HEK293 (cell line): ENCODE results near the gene CPLANE1.

Experiments used
- CTCF ChIA-PET: fragments of 350-600 bp; formaldehyde crosslinking; extraction: SDS; loops from one replicate; lab custom pipeline; 2021; ENCODE audit warnings: antibody characterized with exemption; lab: Yijun Ruan, JAX
- POLR2A ChIA-PET: fragments of 300-600 bp; formaldehyde crosslinking; extraction: SDS; loops from one replicate; lab custom pipeline; 2020; ENCODE audit warnings: antibody characterized with exemption, inconsistent platforms; lab: Yijun Ruan, JAX
- H3K27ac ChIP-seq: fragments of 200-500 bp; sonication (Bioruptor generic); 2 replicates; pipeline ENCODE4 v1.5.1; 2014; ENCODE audit warnings: low read depth, low read length, control low read depth, inconsistent platforms; ENCODE audit errors: extremely low read depth
- H3K36me3 ChIP-seq, 2 experiments: fragments of 200-500 bp in 1 of 2; sonication (Bioruptor generic) in 1 of 2; 1 replicate in 1 of 2; 2 replicates in 1 of 2; pipeline ENCODE4 v1.5.1; 2014 to 2017; ENCODE audit warnings: inconsistent platforms in 2 of 2, low read length in 2 of 2; ENCODE audit not compliant: control insufficient read depth in 2 of 2, insufficient read depth in 1 of 2
- H3K4me1 ChIP-seq: fragments of 200-500 bp; sonication (Bioruptor generic); 2 replicates; pipeline ENCODE4 v1.5.1; 2014; ENCODE audit warnings: mild to moderate bottlenecking, low read length, inconsistent platforms; ENCODE audit not compliant: control insufficient read depth, insufficient read depth
- H3K4me3 ChIP-seq: 2 replicates; pipeline ENCODE4 v1.5.1; 2011; ENCODE audit warnings: low read depth, mild to moderate bottlenecking, control low read depth, low read length, moderate library complexity
- H3K9me3 ChIP-seq: fragments of 200-500 bp; sonication (Bioruptor generic); 2 replicates; pipeline ENCODE4 v1.5.1; 2014; ENCODE audit warnings: low read depth, low read length, inconsistent platforms; ENCODE audit not compliant: control insufficient read depth, insufficient read depth
- ATF2 ChIP-seq: fragments of 450-650 bp; formaldehyde crosslinking; IDR thresholded peaks from 2 replicates; pipeline ENCODE4 v1.5.1; 2016; ENCODE audit warnings: missing biosample characterization, missing genetic modification characterization, low read depth
- BCL11A ChIP-seq: fragments of 450-650 bp; formaldehyde crosslinking; IDR thresholded peaks from 2 replicates; pipeline ENCODE4 v1.5.1; 2016; ENCODE audit warnings: low read depth, missing biosample characterization, missing genetic modification characterization
- ELK4 ChIP-seq: IDR thresholded peaks from 2 replicates; pipeline ENCODE4 v1.6.1; 2011; ENCODE audit warnings: mild to moderate bottlenecking, low read depth, low read length, borderline replicate concordance
- GLIS1 ChIP-seq: fragments of 450-650 bp; formaldehyde crosslinking; IDR thresholded peaks from 2 replicates; pipeline ENCODE4 v1.5.1; 2016; ENCODE audit warnings: missing biosample characterization, missing genetic modification characterization
- MEIS1 ChIP-seq: sonication (generic); formaldehyde crosslinking; IDR thresholded peaks from 2 replicates; pipeline ENCODE4 v1.8.1; 2022; ENCODE audit warnings: missing genetic modification reagents, mild to moderate bottlenecking, borderline replicate concordance
- SP7 ChIP-seq: fragments of 450-650 bp; formaldehyde crosslinking; IDR thresholded peaks from 2 replicates; pipeline ENCODE4 v1.5.1; 2016; ENCODE audit warnings: missing biosample characterization, missing genetic modification characterization
- YY1 ChIP-seq: fragments of 450-650 bp; formaldehyde crosslinking; IDR thresholded peaks from 2 replicates; pipeline ENCODE4 v1.5.1; 2018; ENCODE audit warnings: missing biosample characterization, missing genetic modification characterization
- ZEB2 ChIP-seq: fragments of 450-650 bp; formaldehyde crosslinking; IDR thresholded peaks from 2 replicates; pipeline ENCODE4 v1.5.1; 2016; ENCODE audit warnings: missing biosample characterization, missing genetic modification characterization
- ZIC2 ChIP-seq: fragments of 450-650 bp; formaldehyde crosslinking; IDR thresholded peaks from 2 replicates; pipeline ENCODE4 v1.5.1; 2016; ENCODE audit warnings: missing biosample characterization, missing genetic modification characterization
- ZNF112 ChIP-seq: fragments of 450-650 bp; formaldehyde crosslinking; IDR thresholded peaks from 2 replicates; pipeline ENCODE4 v1.5.0; 2017; ENCODE audit warnings: missing biosample characterization, missing genetic modification characterization
- ZNF174 ChIP-seq: fragments of 450-650 bp; formaldehyde crosslinking; IDR thresholded peaks from 2 replicates; pipeline ENCODE4 v1.5.0; 2017; ENCODE audit warnings: missing biosample characterization, mild to moderate bottlenecking, missing genetic modification characterization
- ZNF324 ChIP-seq: fragments of 450-650 bp; formaldehyde crosslinking; IDR thresholded peaks from 2 replicates; pipeline ENCODE4 v1.5.1; 2016; ENCODE audit warnings: missing biosample characterization, missing genetic modification characterization
- ZNF350 ChIP-seq: fragments of 450-650 bp; formaldehyde crosslinking; IDR thresholded peaks from 2 replicates; pipeline ENCODE4 v1.5.0; 2017; ENCODE audit warnings: missing biosample characterization, mild to moderate bottlenecking, missing genetic modification characterization
- ZNF366 ChIP-seq: fragments of 450-650 bp; formaldehyde crosslinking; conservative IDR thresholded peaks from 2 replicates; pipeline ENCODE4 v1.5.1; 2016; ENCODE audit warnings: missing biosample characterization, missing genetic modification characterization
- ZNF518A ChIP-seq: fragments of 450-650 bp; formaldehyde crosslinking; conservative IDR thresholded peaks from 2 replicates; pipeline ENCODE4 v1.5.1; 2016; ENCODE audit warnings: low read depth, missing biosample characterization, missing genetic modification characterization
- ZNF555 ChIP-seq: fragments of 450-650 bp; formaldehyde crosslinking; conservative IDR thresholded peaks from 2 replicates; pipeline ENCODE4 v1.5.1; 2017; ENCODE audit warnings: missing biosample characterization, mild to moderate bottlenecking, missing genetic modification characterization, inconsistent platforms
- ZNF664 ChIP-seq: fragments of 450-650 bp; formaldehyde crosslinking; IDR thresholded peaks from 2 replicates; pipeline ENCODE4 v1.5.1; 2016; ENCODE audit warnings: missing biosample characterization, missing genetic modification characterization
- ZSCAN18 ChIP-seq: fragments of 450-650 bp; formaldehyde crosslinking; IDR thresholded peaks from 2 replicates; pipeline ENCODE4 v1.5.1; 2016; ENCODE audit warnings: missing biosample characterization, missing genetic modification characterization

CPLANE1 gene

GRCh38 chr5:37198061-37198460 lies 51.1 kb downstream of the CPLANE1 start:
- Histone ChIP-seq H3K4me3 (no peak overlapping the region), H3K36me3 (peaks cover 70 to 84% of the 10 kb centered on the region in 2 experiments), H3K27ac (no peak overlapping the region), H3K4me1 (no peaks in the 10 kb centered on the region), H3K9me3 (no peaks in the 10 kb centered on the region)
- CTCF ChIA-PET: no interaction called here
- no peak for TF ChIP-seq ZNF664 (tag by site-specific recombination)
- no peak for TF ChIP-seq YY1 (tag by site-specific recombination)
- POLR2A ChIA-PET: no interaction called here

GRCh38 chr5:37197340-37198050 lies 51.7 kb downstream of the CPLANE1 start:
- Histone ChIP-seq H3K9me3 (no peaks in the 10 kb centered on the region), H3K4me3 (no peak overlapping the region), H3K4me1 (no peaks in the 10 kb centered on the region), H3K36me3 (peaks cover 73 to 83% of the 10 kb centered on the region in 2 experiments), H3K27ac (no peak overlapping the region)
- ChIA-PET CTCF (no interaction called here), POLR2A (no interaction called here)
- no peak for TF ChIP-seq ELK4
- no peak for TF ChIP-seq BCL11A

GRCh38 chr5:37190592-37190991 lies 58.6 kb downstream of the CPLANE1 start:
- CTCF ChIA-PET: no interaction called here
- TF ChIP-seq ZNF112 (tag by site-specific recombination) (no peak), ZIC2 (tag by site-specific recombination) (no peak), ATF2 (peak; percentile 21; the same call in 1 of the 2 replicates), GLIS1 (no peak), ZSCAN18 (tag by site-specific recombination) (no peak), ZNF366 (no peak), SP7 (tag by site-specific recombination) (no peak)
- TF ChIP-seq, all 188 proteins: peak for 1
- Histone ChIP-seq H3K27ac (no peak overlapping the region), H3K9me3 (no peaks in the 10 kb centered on the region), H3K36me3 (peaks cover 66 to 81% of the 10 kb centered on the region in 2 experiments), H3K4me3 (no peak overlapping the region), H3K4me1 (no peaks in the 10 kb centered on the region)
- POLR2A ChIA-PET: no interaction called here

- no peak overlapping the region for H3K27ac ChIP-seq
- ChIA-PET CTCF (no interaction called here), POLR2A (no interaction called here)
- TF ChIP-seq ZEB2 (tag by site-specific recombination) (no peak), MEIS1 (CRISPR knock-in tag) (no peak), ZNF664 (tag by site-specific recombination) (no peak), ZNF174 (tag by site-specific recombination) (no peak), ZNF324 (tag by site-specific recombination) (no peak), ZNF350 (no peak), ZNF555 (tag by site-specific recombination) (no peak), ZNF518A (tag by site-specific recombination) (no peak)
Observed at GRCh38 chr5:37189355-37189754, 59.8 kb downstream of the CPLANE1 start.

More at GRCh38 chr5:37189355-37189754, 59.8 kb downstream of the CPLANE1 start:
- Histone ChIP-seq H3K36me3 (peaks cover 65 to 77% of the 10 kb centered on the region in 2 experiments), H3K4me3 (no peak overlapping the region), H3K4me1 (no peaks in the 10 kb centered on the region), H3K9me3 (no peaks in the 10 kb centered on the region)
